ENCODE measurements around the gene FRMD5.
"Not testable (repeated sequence)": the region's sequence is repeated elsewhere in the genome, so short reads cannot be mapped to it uniquely, and the experiment has no call there.

GRCh38 chr15:44229301-44229700 lies 34.2 kb upstream of the FRMD5 start:
- not testable (repeated sequence) for TF ChIP-seq CTCF (IDR thresholded peaks at IDR 0.05); EZH2 (IDR thresholded peaks at IDR 0.05; ENCODE audit: borderline replicate concordance, insufficient read depth, low read depth, low read length, poor library complexity, severe bottlenecking)
